ENCODE measurements around the gene PSORS1C2. TPM values are rescaled to one million over a fixed set of nuclear protein-coding genes. Genes with fewer than 3 reads are reported as not detected.

The PSORS1C2 gene
- total RNA-seq, 2 experiments from 2014 or later, result not detected

- no peak for ATAC-seq
- CTCF ChIA-PET, result interaction anchor here (0.7 kb wide), 2 partner anchors 14 to 214 kb away, joined by 3 read pairs; partner anchors contain the start of gene PSORS1C2
- POLR2A ChIA-PET, result no interaction called here
- Mint-ChIP-seq H3K4me3 (no peak overlapping the region), H3K27me3 (ENCODE audit: low read depth) (no peaks in the 10 kb centered on the region), H3K4me1 (ENCODE audit: low read depth) (peaks cover 12% of the 10 kb centered on the region), H3K27ac (peak overlapping the region; percentile 52), H3K36me3 (ENCODE audit: low read depth) (peaks cover 19% of the 10 kb centered on the region), H3K9me3 (ENCODE audit: insufficient read depth) (no peaks in the 10 kb centered on the region)
- DNase-seq, result no peak
Observed at GRCh38 chr6:31152781-31153180, 13.9 kb upstream of the PSORS1C2 start.

GRCh38 chr6:31149827-31150447 lies 11.1 kb upstream of the PSORS1C2 start:
- no peak for DNase-seq
- Mint-ChIP-seq H3K36me3 (ENCODE audit: low read depth) (peaks cover 16% of the 10 kb centered on the region), H3K4me1 (ENCODE audit: low read depth) (no peaks in the 10 kb centered on the region), H3K27me3 (ENCODE audit: low read depth) (no peaks in the 10 kb centered on the region), H3K9me3 (ENCODE audit: insufficient read depth) (no peaks in the 10 kb centered on the region), H3K4me3 (no peak overlapping the region), H3K27ac (no peak overlapping the region)
- POLR2A ChIA-PET, result no interaction called here
- CTCF ChIA-PET, result no interaction called here
- no peak for ATAC-seq

- H3K27ac Mint-ChIP-seq, result no peak overlapping the region
- no peak overlapping the region for H3K4me3 Mint-ChIP-seq
- POLR2A ChIA-PET, result interaction anchor here (1.0 kb wide), 1 partner anchor 15 kb away, joined by 5 read pairs; no protein-coding TSS in a partner anchor
- H3K27me3 Mint-ChIP-seq (ENCODE audit: low read depth), result no peaks in the 10 kb centered on the region
- no peak for DNase-seq
- no peaks in the 10 kb centered on the region for H3K4me1 Mint-ChIP-seq (ENCODE audit: low read depth)
- H3K9me3 Mint-ChIP-seq (ENCODE audit: insufficient read depth), result no peaks in the 10 kb centered on the region
- no peak for ATAC-seq
- CTCF ChIA-PET, result interaction anchor here (1.0 to 2.0 kb wide), 3 partner anchors 16 to 221 kb away, joined by 3 to 4 read pairs (median 4); no protein-coding TSS in a partner anchor
- peaks cover 8% of the 10 kb centered on the region for H3K36me3 Mint-ChIP-seq (ENCODE audit: low read depth)
Observed at GRCh38 chr6:31145386-31145785, 6.5 kb upstream of the PSORS1C2 start.

GRCh38 chr6:31144970-31145340 lies 6.1 kb upstream of the PSORS1C2 start:
- Mint-ChIP-seq H3K27ac (no peak overlapping the region), H3K36me3 (ENCODE audit: low read depth) (peaks cover 8% of the 10 kb centered on the region), H3K4me3 (no peak overlapping the region), H3K9me3 (ENCODE audit: insufficient read depth) (no peaks in the 10 kb centered on the region), H3K4me1 (ENCODE audit: low read depth) (no peaks in the 10 kb centered on the region), H3K27me3 (ENCODE audit: low read depth) (no peaks in the 10 kb centered on the region)
- no peak for DNase-seq
- ATAC-seq, result no peak
- ChIA-PET POLR2A (interaction anchor here (1.0 kb wide), 1 partner anchor 15 kb away, joined by 5 read pairs; no protein-coding TSS in a partner anchor), CTCF (interaction anchor here (1.2 to 2.0 kb wide), 2 partner anchors 15 to 30 kb away, joined by 3 to 4 read pairs; no protein-coding TSS in a partner anchor)

- H3K36me3 Mint-ChIP-seq (ENCODE audit: low read depth), result peaks cover 6% of the 10 kb centered on the region
- no peaks in the 10 kb centered on the region for H3K27me3 Mint-ChIP-seq (ENCODE audit: low read depth)
- H3K27ac Mint-ChIP-seq, result no peak overlapping the region
- ChIA-PET CTCF (interaction anchor here (0.6 to 2.0 kb wide), 4 partner anchors 11 to 48 kb away, joined by 3 to 4 read pairs (median 3); no protein-coding TSS in a partner anchor), POLR2A (no interaction called here)
- H3K9me3 Mint-ChIP-seq (ENCODE audit: insufficient read depth), result no peaks in the 10 kb centered on the region
- H3K4me1 Mint-ChIP-seq (ENCODE audit: low read depth), result no peaks in the 10 kb centered on the region
- no peak for ATAC-seq
- no peak for DNase-seq
- H3K4me3 Mint-ChIP-seq, result no peak overlapping the region
Observed at GRCh38 chr6:31144296-31144969, 5.6 kb upstream of the PSORS1C2 start.

- ATAC-seq, result no peak
- POLR2A ChIA-PET, result no interaction called here
- Mint-ChIP-seq H3K9me3 (ENCODE audit: insufficient read depth) (no peaks in the 10 kb centered on the region), H3K36me3 (ENCODE audit: low read depth) (peaks cover 6% of the 10 kb centered on the region), H3K4me3 (no peak overlapping the region), H3K27ac (no peak overlapping the region), H3K4me1 (ENCODE audit: low read depth) (no peaks in the 10 kb centered on the region), H3K27me3 (ENCODE audit: low read depth) (no peaks in the 10 kb centered on the region)
- no peak for DNase-seq
- CTCF ChIA-PET, result interaction anchor here (1.7 to 2.6 kb wide), 2 partner anchors 14 to 224 kb away, joined by 7 to 8 read pairs; no protein-coding TSS in a partner anchor
Observed at GRCh38 chr6:31143148-31143547, 4.3 kb upstream of the PSORS1C2 start.

GRCh38 chr6:31142361-31142761 lies 3.5 kb upstream of the PSORS1C2 start:
- peaks cover 6% of the 10 kb centered on the region for H3K36me3 Mint-ChIP-seq (ENCODE audit: low read depth)
- ATAC-seq, result no peak
- H3K27me3 Mint-ChIP-seq (ENCODE audit: low read depth), result no peaks in the 10 kb centered on the region
- H3K4me3 Mint-ChIP-seq, result no peak overlapping the region
- POLR2A ChIA-PET, result no interaction called here
- no peak overlapping the region for H3K27ac Mint-ChIP-seq
- no peaks in the 10 kb centered on the region for H3K9me3 Mint-ChIP-seq (ENCODE audit: insufficient read depth)
- no peak for DNase-seq
- CTCF ChIA-PET, result interaction anchor here (0.7 to 2.6 kb wide), 3 partner anchors 13 to 225 kb away, joined by 3 to 8 read pairs (median 7); no protein-coding TSS in a partner anchor
- peaks cover 6% of the 10 kb centered on the region for H3K4me1 Mint-ChIP-seq (ENCODE audit: low read depth)

- ChIA-PET POLR2A (no interaction called here), CTCF (interaction anchor here (1.7 to 3.9 kb wide), 2 partner anchors 12 to 226 kb away, joined by 6 to 21 read pairs; no protein-coding TSS in a partner anchor)
- Mint-ChIP-seq H3K27ac (no peak overlapping the region), H3K36me3 (ENCODE audit: low read depth) (peaks cover 6% of the 10 kb centered on the region), H3K27me3 (ENCODE audit: low read depth) (no peaks in the 10 kb centered on the region), H3K4me1 (ENCODE audit: low read depth) (peaks cover 6% of the 10 kb centered on the region), H3K4me3 (no peak overlapping the region), H3K9me3 (ENCODE audit: insufficient read depth) (no peaks in the 10 kb centered on the region)
- ATAC-seq, result no peak
- no peak for DNase-seq
Observed at GRCh38 chr6:31140643-31141042, 1.8 kb upstream of the PSORS1C2 start.

GRCh38 chr6:31139599-31139998 lies 733 bp upstream of the PSORS1C2 start:
- DNase-seq (no peak), ATAC-seq (no peak)
- Mint-ChIP-seq H3K4me1 (ENCODE audit: low read depth) (peaks cover 6% of the 10 kb centered on the region), H3K4me3 (no peak overlapping the region), H3K36me3 (ENCODE audit: low read depth) (peaks cover 3% of the 10 kb centered on the region), H3K9me3 (ENCODE audit: insufficient read depth) (no peaks in the 10 kb centered on the region), H3K27me3 (ENCODE audit: low read depth) (no peaks in the 10 kb centered on the region), H3K27ac (no peak overlapping the region)
- ChIA-PET POLR2A (no interaction called here), CTCF (interaction anchor here (1.4 to 5.8 kb wide), 4 partner anchors 11 to 227 kb away, joined by 3 to 30 read pairs (median 14); no protein-coding TSS in a partner anchor)

GRCh38 chr6:31135710-31136109 lies 3.2 kb downstream of the PSORS1C2 start:
- ChIA-PET CTCF (interaction anchor here (0.7 to 5.8 kb wide), 3 partner anchors 57 to 231 kb away, joined by 3 to 30 read pairs (median 4); no protein-coding TSS in a partner anchor), POLR2A (no interaction called here)
- H3K27me3 Mint-ChIP-seq (ENCODE audit: low read depth), result peaks cover 3% of the 10 kb centered on the region
- ATAC-seq, result no peak
- no peak overlapping the region for H3K27ac Mint-ChIP-seq
- peaks cover 6% of the 10 kb centered on the region for H3K4me1 Mint-ChIP-seq (ENCODE audit: low read depth)
- no peak for DNase-seq
- no peaks in the 10 kb centered on the region for H3K9me3 Mint-ChIP-seq (ENCODE audit: insufficient read depth)
- no peaks in the 10 kb centered on the region for H3K36me3 Mint-ChIP-seq (ENCODE audit: low read depth)
- H3K4me3 Mint-ChIP-seq, result no peak overlapping the region

GRCh38 chr6:31132806-31133205 lies 6.1 kb downstream of the PSORS1C2 start:
- Mint-ChIP-seq H3K27ac (no peak overlapping the region), H3K4me1 (ENCODE audit: low read depth) (peaks cover 4% of the 10 kb centered on the region), H3K27me3 (ENCODE audit: low read depth) (peaks cover 10% of the 10 kb centered on the region), H3K36me3 (ENCODE audit: low read depth) (no peaks in the 10 kb centered on the region), H3K9me3 (ENCODE audit: insufficient read depth) (no peaks in the 10 kb centered on the region), H3K4me3 (no peak overlapping the region)
- POLR2A ChIA-PET, result interaction anchor here (1.1 kb wide), 1 partner anchor 25 kb away, joined by 3 read pairs; the partner anchor contains the start of genes CCHCR1 and TCF19
- DNase-seq, result no peak
- CTCF ChIA-PET, result interaction anchor here (1.2 to 2.7 kb wide), 3 partner anchors 31 to 234 kb away, joined by 3 to 10 read pairs (median 4); no protein-coding TSS in a partner anchor
- ATAC-seq, result no peak

GRCh38 chr6:31131595-31131994 lies 7.3 kb downstream of the PSORS1C2 start:
- Mint-ChIP-seq H3K36me3 (ENCODE audit: low read depth) (no peaks in the 10 kb centered on the region), H3K27me3 (ENCODE audit: low read depth) (peaks cover 10% of the 10 kb centered on the region), H3K9me3 (ENCODE audit: insufficient read depth) (no peaks in the 10 kb centered on the region), H3K4me3 (no peak overlapping the region), H3K4me1 (ENCODE audit: low read depth) (no peaks in the 10 kb centered on the region), H3K27ac (no peak overlapping the region)
- CTCF ChIA-PET, result interaction anchor here (0.7 to 2.7 kb wide), 3 partner anchors 52 to 235 kb away, joined by 3 to 10 read pairs (median 4); no protein-coding TSS in a partner anchor
- no peak for DNase-seq
- POLR2A ChIA-PET, result no interaction called here
- no peak for ATAC-seq

All from activated CD8-positive, alpha-beta T cell treated with anti-CD3 and anti-CD28 coated beads, Interleukin-2, amount 10 ng/mL, durations not matched to agents 7 days and 5 days (primary cell).